Neuronal stem cell (in vitro differentiated cells): ENCODE data around the gene COL5A1.

Experiments
- DNase-seq: peaks from one replicate; pipeline ENCODE4 v3.0.0-alpha.2; 2013; ENCODE audit warnings: low spot score
- H2AFZ ChIP-seq: one replicate; pipeline ENCODE4 v1.6.1; 2013; ENCODE audit warnings: mild to moderate bottlenecking, low read length, inconsistent platforms
- H2AK5ac ChIP-seq: 2 replicates; pipeline ENCODE4 v1.6.1; 2013; ENCODE audit warnings: low read depth, mild to moderate bottlenecking, inconsistent platforms, low read length, moderate library complexity, mixed read lengths
- H2BK120ac ChIP-seq: 2 replicates; pipeline ENCODE4 v1.6.1; 2013; ENCODE audit warnings: low read depth, mild to moderate bottlenecking, inconsistent platforms, low read length, moderate library complexity, mixed read lengths
- H2BK12ac ChIP-seq: one replicate; pipeline ENCODE4 v1.6.1; 2013; ENCODE audit warnings: low read length, inconsistent platforms
- H2BK15ac ChIP-seq: 2 replicates; pipeline ENCODE4 v1.6.1; 2013; ENCODE audit warnings: mild to moderate bottlenecking, low read length, inconsistent platforms, mixed read lengths
- H2BK5ac ChIP-seq: one replicate; pipeline ENCODE4 v1.6.1; 2013; ENCODE audit warnings: inconsistent platforms, mild to moderate bottlenecking, low read length, moderate library complexity
- H3K14ac ChIP-seq: one replicate; pipeline ENCODE4 v1.6.1; 2013; ENCODE audit warnings: low read length, inconsistent platforms
- H3K18ac ChIP-seq: 2 replicates; pipeline ENCODE4 v1.6.1; 2013; ENCODE audit warnings: low read length, inconsistent platforms
- H3K23ac ChIP-seq: 2 replicates; pipeline ENCODE4 v1.6.1; 2013; ENCODE audit warnings: low read depth, mild to moderate bottlenecking, mixed read lengths, low read length, inconsistent platforms; ENCODE audit not compliant: poor library complexity
- H3K27ac ChIP-seq: replicated peaks from 3 replicates; pipeline ENCODE4 v1.5.1; 2013; ENCODE audit warnings: low read length, inconsistent platforms
- H3K27me3 ChIP-seq, 3 experiments: 2 replicates each; pipeline ENCODE4 v1.6.1; 2013; ENCODE audit warnings: low read length in 3 of 3, mild to moderate bottlenecking in 2 of 3, inconsistent platforms in 1 of 3, low read depth in 1 of 3, mixed read lengths in 1 of 3, moderate library complexity in 1 of 3; ENCODE audit not compliant: control insufficient read depth in 3 of 3, insufficient read depth in 3 of 3
- H3K36me3 ChIP-seq, 2 donors: replicated peaks in 1 of 2; 2 replicates each; pipeline ENCODE4 v1.6.1; 2013; ENCODE audit warnings: low read length in 2 of 2; ENCODE audit not compliant: control insufficient read depth in 2 of 2, insufficient read depth in 2 of 2
- H3K4ac ChIP-seq: 2 replicates; pipeline ENCODE4 v1.6.1; 2013; ENCODE audit warnings: inconsistent platforms, mild to moderate bottlenecking, low read length, moderate library complexity
- H3K4me1 ChIP-seq, 2 donors: 1 replicate in 1 of 2; 2 replicates in 1 of 2; pipeline ENCODE4 v1.6.1; 2013; ENCODE audit warnings: low read length in 2 of 2, low read depth in 1 of 2; ENCODE audit not compliant: control insufficient read depth in 2 of 2, insufficient read depth in 1 of 2
- H3K4me2 ChIP-seq: one replicate; pipeline ENCODE4 v1.6.1; 2013; ENCODE audit warnings: mild to moderate bottlenecking, low read length, inconsistent platforms; ENCODE audit not compliant: insufficient read depth, poor library complexity, severe bottlenecking
- H3K4me3 ChIP-seq, 2 donors: 2 replicates each; pipeline ENCODE4 v1.5.1; 2013; ENCODE audit warnings: low read length in 2 of 2, mild to moderate bottlenecking in 2 of 2, inconsistent platforms in 1 of 2, moderate library complexity in 1 of 2
- H3K79me1 ChIP-seq: one replicate; pipeline ENCODE4 v1.6.1; 2013; ENCODE audit warnings: low read depth, mild to moderate bottlenecking, inconsistent platforms, low read length, moderate library complexity
- H3K9ac ChIP-seq: one replicate; pipeline ENCODE4 v1.6.1; 2013; ENCODE audit warnings: mild to moderate bottlenecking, low read depth, low read length, inconsistent platforms; ENCODE audit not compliant: poor library complexity
- H3K9me3 ChIP-seq, 2 donors: replicated peaks in 1 of 2; 2 replicates each; pipeline versions ENCODE3 to v1.6.1; 2013; ENCODE audit warnings: low read length in 2 of 2, mild to moderate bottlenecking in 2 of 2, inconsistent platforms in 1 of 2, low read depth in 1 of 2, mixed read lengths in 1 of 2, moderate library complexity in 1 of 2; ENCODE audit not compliant: control insufficient read depth in 2 of 2, insufficient read depth in 1 of 2
- H4K8ac ChIP-seq: one replicate; pipeline ENCODE4 v1.6.1; 2013; ENCODE audit warnings: low read depth, mild to moderate bottlenecking, inconsistent platforms, low read length, moderate library complexity
- H4K91ac ChIP-seq: one replicate; pipeline ENCODE4 v1.6.1; 2013; ENCODE audit warnings: low read length, low read depth, mild to moderate bottlenecking, inconsistent platforms; ENCODE audit not compliant: poor library complexity
- WGBS, 2 donors: extraction: QIAGEN DNeasy Blood & Tissue Kit; methylation state at CpG; one replicate each; pipeline ENCODE4 v1.1.7; 2013; ENCODE audit warnings: missing lambda C conversion rate in 2 of 2, mixed read lengths in 1 of 2; ENCODE audit not compliant: insufficient read length in 2 of 2, insufficient replicate concordance in 1 of 2; ENCODE audit errors: extremely low coverage in 2 of 2; 5-methylcytosine and 5-hydroxymethylcytosine counted together

The COL5A1 gene

GRCh38 chr9:134616341-134616740, 25.3 kb upstream of the COL5A1 start:
- Histone ChIP-seq H3K4me1 (no peaks in the 10 kb centered on the region), H2BK12ac (no peak overlapping the region), H2AFZ (no peak overlapping the region), H3K4ac (no peak overlapping the region), H2BK120ac (no peak overlapping the region), H3K23ac (no peak overlapping the region), H2AK5ac (no peak overlapping the region), H3K9ac (no peak overlapping the region), H3K9me3 (no peaks in the 10 kb centered on the region), H3K14ac (no peak overlapping the region), H3K27ac (no peak overlapping the region), H4K91ac (no peak overlapping the region), H2BK15ac (no peak overlapping the region), H4K8ac (no peak overlapping the region), H3K36me3 (no peaks in the 10 kb centered on the region), H3K4me3 (no peak overlapping the region), H3K18ac (no peak overlapping the region), H2BK5ac (no peak overlapping the region), H3K27me3 (no peaks in the 10 kb centered on the region), H3K4me2 (no peak overlapping the region), H3K79me1 (no peaks in the 10 kb centered on the region)
- no CpG with 5 or more reads among the region's 3 CpGs for WGBS, 2 donors
- no peak for DNase-seq

GRCh38 chr9:134617246-134617645, 24.4 kb upstream of the COL5A1 start:
- no peak overlapping the region for H4K8ac ChIP-seq
- H3K4me2 ChIP-seq, result no peak overlapping the region
- H2AK5ac ChIP-seq, result peak overlapping the region; percentile 25
- H3K23ac ChIP-seq, result no peak overlapping the region
- no peak for DNase-seq
- H2BK15ac ChIP-seq, result peak overlapping the region; percentile 43
- no peaks in the 10 kb centered on the region for H3K27me3 ChIP-seq
- peak overlapping the region; percentile 15 for H3K18ac ChIP-seq
- no peak overlapping the region for H3K4ac ChIP-seq
- H2BK5ac ChIP-seq, result no peak overlapping the region
- H2AFZ ChIP-seq, result no peak overlapping the region
- no peak overlapping the region for H4K91ac ChIP-seq
- H3K4me3 ChIP-seq, result no peak overlapping the region
- H3K27ac ChIP-seq, result no peak overlapping the region
- H3K79me1 ChIP-seq, result no peaks in the 10 kb centered on the region
- no peaks in the 10 kb centered on the region for H3K9me3 ChIP-seq
- no peak overlapping the region for H3K14ac ChIP-seq
- H2BK12ac ChIP-seq, result peak overlapping the region; percentile 51
- peaks cover 0 to 1% of the 10 kb centered on the region in 2 donors for H3K4me1 ChIP-seq
- no peak overlapping the region for H3K9ac ChIP-seq
- H3K36me3 ChIP-seq, result no peaks in the 10 kb centered on the region
- WGBS, 2 donors, result no CpG with 5 or more reads among the region's 8 CpGs
- no peak overlapping the region for H2BK120ac ChIP-seq

- Histone ChIP-seq H3K27ac (no peak overlapping the region), H3K18ac (peak overlapping the region; percentile 27)
- no peak for DNase-seq
Measured at GRCh38 chr9:134617836-134618162, 23.8 kb upstream of the COL5A1 start.

GRCh38 chr9:134618163-134618832, 23.3 kb upstream of the COL5A1 start:
- DNase-seq, result no peak
- no peak overlapping the region for H3K4me3 ChIP-seq
- peak overlapping the region; percentile 8 for H2BK15ac ChIP-seq
- no peak overlapping the region for H3K14ac ChIP-seq
- no peaks in the 10 kb centered on the region for H3K36me3 ChIP-seq
- no peaks in the 10 kb centered on the region for H3K9me3 ChIP-seq
- H3K23ac ChIP-seq, result no peak overlapping the region
- H3K9ac ChIP-seq, result no peak overlapping the region
- no peak overlapping the region for H2BK120ac ChIP-seq
- peaks cover 0 to 6% of the 10 kb centered on the region in 2 donors for H3K4me1 ChIP-seq
- no CpG with 5 or more reads among the region's 18 CpGs for WGBS, 2 donors
- H3K4ac ChIP-seq, result no peak overlapping the region
- no peak overlapping the region for H3K4me2 ChIP-seq
- no peaks in the 10 kb centered on the region for H3K79me1 ChIP-seq
- no peaks in the 10 kb centered on the region for H3K27me3 ChIP-seq
- no peak overlapping the region for H2BK5ac ChIP-seq
- H2AK5ac ChIP-seq, result peak overlapping the region; percentile 76
- no peak overlapping the region for H3K27ac ChIP-seq
- no peak overlapping the region for H4K91ac ChIP-seq
- H3K18ac ChIP-seq, result peak overlapping the region; percentile 57
- H2AFZ ChIP-seq, result no peak overlapping the region
- no peak overlapping the region for H4K8ac ChIP-seq
- H2BK12ac ChIP-seq, result no peak overlapping the region

More at GRCh38 chr9:134617836-134618162, 23.8 kb upstream of the COL5A1 start:
- Histone ChIP-seq H3K4ac (no peak overlapping the region), H3K14ac (peak overlapping the region; percentile 47), H4K8ac (no peak overlapping the region), H3K36me3 (no peaks in the 10 kb centered on the region), H2BK15ac (no peak overlapping the region), H3K4me1 (peaks cover 0 to 3% of the 10 kb centered on the region in 2 donors), H3K4me3 (no peak overlapping the region), H3K9ac (no peak overlapping the region), H3K4me2 (no peak overlapping the region), H4K91ac (no peak overlapping the region), H2BK12ac (no peak overlapping the region), H2BK5ac (no peak overlapping the region), H2AFZ (no peak overlapping the region), H3K27me3 (no peaks in the 10 kb centered on the region), H3K23ac (peak overlapping the region; percentile 75), H3K9me3 (no peaks in the 10 kb centered on the region), H2AK5ac (peak overlapping the region; percentile 76), H3K79me1 (no peaks in the 10 kb centered on the region), H2BK120ac (no peak overlapping the region)
- WGBS, 2 donors, result no CpG with 5 or more reads among the region's 8 CpGs
